WERI-Rb-1 (cell line): ENCODE measurements around the gene FIBP.

Source experiments
- DNase-seq: peaks from one replicate; pipeline ENCODE4 v3.0.0-alpha.2; 2020
- H3K27ac ChIP-seq: fragments of 250-450 bp; sonication (Bioruptor Pico); 2 replicates; pipeline ENCODE4 v1.5.1; 2020; ENCODE audit warnings: mild to moderate bottlenecking, moderate library complexity
- H3K27me3 ChIP-seq: fragments of 250-450 bp; sonication (Bioruptor Pico); 2 replicates; pipeline ENCODE4 v1.5.1; 2021; ENCODE audit warnings: mild to moderate bottlenecking, low read depth, moderate library complexity; ENCODE audit not compliant: insufficient read depth, severe bottlenecking
- H3K36me3 ChIP-seq: fragments of 250-450 bp; sonication (Bioruptor Pico); 2 replicates; pipeline ENCODE4 v1.5.1; 2020; ENCODE audit warnings: mild to moderate bottlenecking, moderate library complexity
- H3K4me3 ChIP-seq: 2 replicates; pipeline ENCODE4 v1.5.1; 2011; ENCODE audit warnings: low read depth, mild to moderate bottlenecking, control low read depth, low read length
- H3K9me3 ChIP-seq: fragments of 250-450 bp; sonication (Bioruptor Pico); 2 replicates; pipeline ENCODE4 v1.5.1; 2021; ENCODE audit warnings: mild to moderate bottlenecking, moderate library complexity; ENCODE audit not compliant: severe bottlenecking
- TF ChIP-seq, protein P1 (sequence below): IDR thresholded peaks from 2 replicates; pipeline ENCODE4 v1.5.1; 2011; ENCODE audit warnings: low read depth, mild to moderate bottlenecking, control low read depth, inconsistent platforms, low read length

The FIBP gene

DNA sequence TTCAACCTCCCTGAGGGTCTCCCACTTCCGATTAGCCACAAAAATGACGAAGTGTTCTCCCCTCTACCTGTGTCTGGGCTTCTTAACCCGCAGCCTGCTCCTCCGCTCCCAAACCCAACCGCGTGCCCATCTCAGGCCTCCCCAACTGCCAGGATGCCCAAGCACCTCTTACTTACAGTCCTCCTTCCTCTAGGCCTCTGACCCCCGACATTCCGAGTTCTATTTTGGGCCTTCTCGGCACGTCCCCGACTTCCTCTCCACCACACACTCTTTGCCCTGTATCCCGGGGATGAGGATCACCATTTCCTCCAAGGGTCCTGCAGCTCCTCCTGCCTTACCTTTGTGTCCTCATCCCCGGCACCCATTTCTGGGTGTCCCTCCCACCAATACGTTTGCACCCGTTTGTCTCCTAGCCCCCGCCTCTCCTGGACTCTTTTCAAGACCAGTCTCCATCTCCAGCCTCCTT is 28.4 kb downstream of the FIBP start:
- Histone ChIP-seq H3K36me3 (peaks cover 72% of the 10 kb centered on the region), H3K27me3 (no peaks in the 10 kb centered on the region), H3K9me3 (no peaks in the 10 kb centered on the region), H3K4me3 (peak overlapping the region; percentile 96), H3K27ac (peak overlapping the region; percentile 99)
- TF ChIP-seq, protein P1, sequence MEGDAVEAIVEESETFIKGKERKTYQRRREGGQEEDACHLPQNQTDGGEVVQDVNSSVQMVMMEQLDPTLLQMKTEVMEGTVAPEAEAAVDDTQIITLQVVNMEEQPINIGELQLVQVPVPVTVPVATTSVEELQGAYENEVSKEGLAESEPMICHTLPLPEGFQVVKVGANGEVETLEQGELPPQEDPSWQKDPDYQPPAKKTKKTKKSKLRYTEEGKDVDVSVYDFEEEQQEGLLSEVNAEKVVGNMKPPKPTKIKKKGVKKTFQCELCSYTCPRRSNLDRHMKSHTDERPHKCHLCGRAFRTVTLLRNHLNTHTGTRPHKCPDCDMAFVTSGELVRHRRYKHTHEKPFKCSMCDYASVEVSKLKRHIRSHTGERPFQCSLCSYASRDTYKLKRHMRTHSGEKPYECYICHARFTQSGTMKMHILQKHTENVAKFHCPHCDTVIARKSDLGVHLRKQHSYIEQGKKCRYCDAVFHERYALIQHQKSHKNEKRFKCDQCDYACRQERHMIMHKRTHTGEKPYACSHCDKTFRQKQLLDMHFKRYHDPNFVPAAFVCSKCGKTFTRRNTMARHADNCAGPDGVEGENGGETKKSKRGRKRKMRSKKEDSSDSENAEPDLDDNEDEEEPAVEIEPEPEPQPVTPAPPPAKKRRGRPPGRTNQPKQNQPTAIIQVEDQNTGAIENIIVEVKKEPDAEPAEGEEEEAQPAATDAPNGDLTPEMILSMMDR, result no peak
- DNase-seq, result no peak

GRCh38 chr11:65859095-65859811 is 29.0 kb downstream of the FIBP start:
- peaks cover 72% of the 10 kb centered on the region for H3K36me3 ChIP-seq
- TF ChIP-seq, protein P1, result no peak
- peak; percentile 99 for DNase-seq

GRCh38 chr11:65858681-65859087 is 29.6 kb downstream of the FIBP start:
- TF ChIP-seq, protein P1, result no peak
- H3K27me3 ChIP-seq, result no peaks in the 10 kb centered on the region
- no peak for DNase-seq
- H3K9me3 ChIP-seq, result no peaks in the 10 kb centered on the region
- H3K27ac ChIP-seq, result peak overlapping the region; percentile 99
- H3K4me3 ChIP-seq, result peak overlapping the region; percentile 96
- peaks cover 72% of the 10 kb centered on the region for H3K36me3 ChIP-seq

More at GRCh38 chr11:65859095-65859811, 29.0 kb downstream of the FIBP start:
- Histone ChIP-seq H3K27ac (peak overlapping the region; percentile 99), H3K9me3 (no peaks in the 10 kb centered on the region), H3K4me3 (peak overlapping the region; percentile 96), H3K27me3 (no peaks in the 10 kb centered on the region)

- H3K27ac ChIP-seq, result peak within 1 kb of the TSS; percentile 99
- H3K36me3 ChIP-seq, result peaks cover 72% of the 10 kb centered on the region
- TF ChIP-seq, protein P1, result no peak
- H3K27me3 ChIP-seq, result no peaks in the 10 kb centered on the region
- no peaks in the 10 kb centered on the region for H3K9me3 ChIP-seq
- H3K4me3 ChIP-seq, result peak within 1 kb of the TSS; percentile 96
- peak; percentile 98 for DNase-seq
Observed at GRCh38 chr11:65857853-65858680, 30.2 kb downstream of the FIBP start, which contains the start of gene CFL1. Gene CFL1, minus strand, starts transcription at chr11:65858180. Its CDS starts 81 bp downstream, at chr11:65858099.

- H3K9me3 ChIP-seq, result no peaks in the 10 kb centered on the region
- TF ChIP-seq, protein P1, result no peak
- peak overlapping the region; percentile 99 for H3K27ac ChIP-seq
- H3K27me3 ChIP-seq, result no peaks in the 10 kb centered on the region
- peak overlapping the region; percentile 96 for H3K4me3 ChIP-seq
- peak; percentile 55 for DNase-seq
- peaks cover 72% of the 10 kb centered on the region for H3K36me3 ChIP-seq
Observed at GRCh38 chr11:65857500-65857852, 30.8 kb downstream of the FIBP start.
